HG02938 (cell line): Measurements from ENCODE around the gene NAA15.
"Not testable (repeated sequence)": the region's sequence is repeated elsewhere in the genome, so short reads cannot be mapped to it uniquely, and the experiment has no call there.

Experiments
- ATAC-seq: cut with Tn5 transposase; IDR thresholded peaks from one replicate; pipeline ENCODE4 v1.9.1; 2021; ENCODE audit warnings: mild to moderate bottlenecking, moderate library complexity; ENCODE audit not compliant: unreplicated experiment

NAA15 gene

GRCh38 chr4:139443661-139444060 is 142.4 kb downstream of the NAA15 start:
- no peak for ATAC-seq

- not testable (repeated sequence) for ATAC-seq
Observed at GRCh38 chr4:139444881-139445280, 143.6 kb downstream of the NAA15 start.

- not testable (repeated sequence) for ATAC-seq
Observed at GRCh38 chr4:139447078-139447477, 145.8 kb downstream of the NAA15 start.

GRCh38 chr4:139450586-139450985 is 149.3 kb downstream of the NAA15 start:
- ATAC-seq = no peak

- ATAC-seq = no peak
Observed at GRCh38 chr4:139451997-139452396, 150.7 kb downstream of the NAA15 start.

GRCh38 chr4:139453041-139453370 is 151.7 kb downstream of the NAA15 start:
- ATAC-seq = peak; percentile 57

GRCh38 chr4:139453371-139454110 is 152.2 kb downstream of the NAA15 start:
- peak; percentile 84 for ATAC-seq

GRCh38 chr4:139454111-139455045 is 153.1 kb downstream of the NAA15 start, which contains the start of gene RAB33B:
Gene RAB33B (plus strand): TSS chr4:139454121. CDS start chr4:139454196, 75 bp downstream.
- peak; percentile 3 for ATAC-seq

GRCh38 chr4:139455126-139455538 is 153.8 kb downstream of the NAA15 start:
- no peak for ATAC-seq

- ATAC-seq = no peak
Observed at GRCh38 chr4:139457318-139457717, 156.0 kb downstream of the NAA15 start.

- ATAC-seq = no peak
Observed at GRCh38 chr4:139458543-139458942, 157.2 kb downstream of the NAA15 start.

GRCh38 chr4:139458999-139459398 is 157.7 kb downstream of the NAA15 start:
- ATAC-seq = no peak

GRCh38 chr4:139460565-139460964 is 159.3 kb downstream of the NAA15 start:
- ATAC-seq = no peak

- no peak for ATAC-seq
Observed at GRCh38 chr4:139461022-139461628, 159.8 kb downstream of the NAA15 start.

GRCh38 chr4:139464512-139464911 is 163.2 kb downstream of the NAA15 start:
- ATAC-seq = not testable (repeated sequence)

GRCh38 chr4:139465922-139466321 is 164.6 kb downstream of the NAA15 start:
- no peak for ATAC-seq

- ATAC-seq = not testable (repeated sequence)
Observed at GRCh38 chr4:139468756-139469155, 167.5 kb downstream of the NAA15 start.

GRCh38 chr4:139469216-139469615 is 167.9 kb downstream of the NAA15 start:
- ATAC-seq = no peak
